GM10266 (cell line): ENCODE results near the gene ANP32D.
"Not testable (repeated sequence)": the region's sequence is repeated elsewhere in the genome, so short reads cannot be mapped to it uniquely, and the experiment has no call there.

Source experiments
- DNase-seq: peaks from one replicate; pipeline ENCODE4 v3.0.0; 2012; ENCODE audit errors: extremely low spot score
- TF ChIP-seq, protein P1 (sequence below): IDR thresholded peaks from 2 replicates; pipeline ENCODE4 v1.5.1; 2012; ENCODE audit warnings: mild to moderate bottlenecking, low read depth; ENCODE audit not compliant: control insufficient read depth, insufficient read depth; ENCODE audit errors: missing control alignments

Gene ANP32D

DNA sequence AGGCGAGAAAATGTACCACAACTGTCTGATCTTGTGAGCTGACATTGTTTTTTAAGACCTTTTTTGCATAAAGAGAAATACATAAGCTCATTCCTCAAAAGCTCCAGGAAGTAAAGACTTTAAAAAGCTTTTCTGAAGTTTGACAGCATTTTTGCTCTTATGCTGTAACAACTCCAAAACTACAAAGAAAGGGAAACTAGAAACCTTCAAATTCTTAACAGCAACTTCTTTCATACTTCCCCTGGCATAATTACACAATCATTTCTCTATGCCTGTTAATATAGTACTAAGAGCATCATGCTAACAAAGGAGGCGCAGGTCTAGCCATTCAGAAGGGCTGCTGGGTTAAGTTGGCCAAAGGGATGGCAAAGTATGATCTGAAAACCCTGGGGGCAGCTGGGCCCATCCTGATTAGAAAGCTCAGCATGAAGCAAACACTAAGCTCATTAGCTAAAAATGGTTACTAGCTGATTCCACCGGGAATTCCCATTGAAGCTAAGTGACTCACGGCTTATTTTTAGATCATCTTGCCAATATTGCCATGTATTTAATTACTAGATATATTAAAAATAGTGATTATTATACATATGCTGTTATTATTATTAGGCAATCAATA is 26.1 kb upstream of the ANP32D start:
- TF ChIP-seq, protein P1, sequence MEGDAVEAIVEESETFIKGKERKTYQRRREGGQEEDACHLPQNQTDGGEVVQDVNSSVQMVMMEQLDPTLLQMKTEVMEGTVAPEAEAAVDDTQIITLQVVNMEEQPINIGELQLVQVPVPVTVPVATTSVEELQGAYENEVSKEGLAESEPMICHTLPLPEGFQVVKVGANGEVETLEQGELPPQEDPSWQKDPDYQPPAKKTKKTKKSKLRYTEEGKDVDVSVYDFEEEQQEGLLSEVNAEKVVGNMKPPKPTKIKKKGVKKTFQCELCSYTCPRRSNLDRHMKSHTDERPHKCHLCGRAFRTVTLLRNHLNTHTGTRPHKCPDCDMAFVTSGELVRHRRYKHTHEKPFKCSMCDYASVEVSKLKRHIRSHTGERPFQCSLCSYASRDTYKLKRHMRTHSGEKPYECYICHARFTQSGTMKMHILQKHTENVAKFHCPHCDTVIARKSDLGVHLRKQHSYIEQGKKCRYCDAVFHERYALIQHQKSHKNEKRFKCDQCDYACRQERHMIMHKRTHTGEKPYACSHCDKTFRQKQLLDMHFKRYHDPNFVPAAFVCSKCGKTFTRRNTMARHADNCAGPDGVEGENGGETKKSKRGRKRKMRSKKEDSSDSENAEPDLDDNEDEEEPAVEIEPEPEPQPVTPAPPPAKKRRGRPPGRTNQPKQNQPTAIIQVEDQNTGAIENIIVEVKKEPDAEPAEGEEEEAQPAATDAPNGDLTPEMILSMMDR, result no peak
- DNase-seq, result no peak

DNA sequence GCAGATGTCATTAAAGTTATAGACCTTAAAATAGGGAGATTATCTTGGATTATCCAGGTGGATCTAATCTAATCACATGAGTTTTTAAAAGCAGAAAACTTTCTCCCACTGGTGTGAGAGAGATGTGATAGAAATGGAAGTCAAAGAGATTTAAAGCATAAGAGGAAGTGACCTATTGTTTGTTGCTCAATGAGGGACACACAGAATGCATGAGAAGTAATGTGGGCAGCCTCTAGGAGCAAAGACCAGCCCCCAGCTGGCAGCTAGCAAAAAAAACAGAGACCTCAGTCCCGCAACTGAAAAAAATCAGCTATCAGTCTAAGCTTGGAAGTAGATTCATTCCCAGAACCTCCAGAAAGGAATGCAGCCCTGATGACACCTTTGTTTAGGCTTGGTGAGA is 24.6 kb upstream of the ANP32D start:
- no peak for DNase-seq
- TF ChIP-seq, protein P1, result no peak

DNA sequence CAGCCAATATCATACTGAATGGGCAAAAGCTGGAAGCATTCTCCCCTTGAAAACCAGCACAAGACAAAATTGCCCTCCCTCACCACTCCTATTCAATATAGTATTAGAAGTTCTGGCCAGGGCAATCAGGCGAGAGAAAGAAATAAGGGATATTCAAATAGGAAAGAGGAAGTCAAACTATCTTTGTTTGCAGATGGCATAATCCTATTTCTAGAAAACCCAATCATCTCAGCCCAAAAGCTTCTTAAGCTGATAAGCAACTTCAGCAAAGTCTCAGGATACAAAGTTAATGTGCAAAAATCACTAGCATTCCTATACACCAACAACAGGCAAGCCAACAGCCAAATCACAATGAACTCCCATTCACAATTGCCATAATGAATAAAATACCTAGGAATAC is 21.0 kb upstream of the ANP32D start:
- no peak for DNase-seq
- TF ChIP-seq, protein P1, result no peak

DNA sequence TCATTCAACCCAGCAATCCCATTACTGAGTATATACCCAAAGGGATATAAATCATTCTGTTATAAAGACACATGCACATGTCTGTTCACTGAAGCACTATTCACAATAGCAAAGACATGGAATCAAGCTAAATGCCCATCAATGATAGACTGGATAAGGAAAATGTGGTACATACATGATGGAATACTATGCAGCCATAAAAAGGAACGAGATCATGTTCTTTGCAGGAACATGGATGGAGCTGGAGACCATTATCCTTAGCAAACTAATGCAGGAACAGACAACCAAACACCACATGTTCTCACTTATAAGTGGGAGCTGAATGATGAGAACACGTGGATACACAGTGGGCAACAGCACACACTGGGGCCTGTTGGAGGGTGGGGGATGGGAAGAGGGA is 19.4 kb upstream of the ANP32D start:
- not testable (repeated sequence) for DNase-seq

DNA sequence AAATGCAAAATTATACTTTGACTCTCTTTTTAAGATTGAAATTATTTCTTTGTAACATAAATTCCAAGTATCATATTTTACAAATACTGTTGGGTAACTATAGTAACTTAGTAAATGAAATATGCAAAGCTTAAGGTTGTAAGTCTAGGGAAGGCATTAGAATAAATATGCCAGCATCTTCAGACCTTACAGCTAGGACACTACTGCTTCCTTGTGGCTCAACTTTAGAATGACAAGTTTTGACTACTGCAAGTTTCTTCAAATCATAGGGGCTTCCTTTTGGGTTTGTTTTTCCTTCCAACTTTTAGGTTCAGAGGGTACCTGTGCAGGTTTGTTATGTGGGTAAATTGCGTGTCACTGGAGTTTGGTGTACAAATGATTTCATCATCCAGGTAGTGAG is 17.7 kb upstream of the ANP32D start:
- TF ChIP-seq, protein P1, result no peak
- DNase-seq, result no peak

DNA sequence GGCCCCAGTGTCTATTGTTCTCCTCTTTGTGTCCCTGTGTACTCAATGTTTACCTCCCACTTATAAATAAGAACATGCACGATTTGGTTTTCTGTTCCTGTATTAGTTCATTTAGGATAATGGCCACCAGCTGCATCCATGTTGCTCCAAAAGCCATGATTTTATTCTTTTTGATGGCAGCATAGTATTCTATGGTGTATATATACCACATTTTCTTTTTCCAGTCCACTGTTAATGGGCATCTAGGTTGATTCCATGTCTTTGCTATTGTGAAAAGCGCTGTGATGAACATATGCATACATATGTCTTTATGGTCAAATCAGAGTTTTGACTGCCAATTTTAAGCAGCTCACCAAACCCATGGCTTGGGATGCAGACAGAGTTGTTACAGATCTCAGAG is 17.2 kb upstream of the ANP32D start:
- DNase-seq, result no peak
- TF ChIP-seq, protein P1, result no peak

DNA sequence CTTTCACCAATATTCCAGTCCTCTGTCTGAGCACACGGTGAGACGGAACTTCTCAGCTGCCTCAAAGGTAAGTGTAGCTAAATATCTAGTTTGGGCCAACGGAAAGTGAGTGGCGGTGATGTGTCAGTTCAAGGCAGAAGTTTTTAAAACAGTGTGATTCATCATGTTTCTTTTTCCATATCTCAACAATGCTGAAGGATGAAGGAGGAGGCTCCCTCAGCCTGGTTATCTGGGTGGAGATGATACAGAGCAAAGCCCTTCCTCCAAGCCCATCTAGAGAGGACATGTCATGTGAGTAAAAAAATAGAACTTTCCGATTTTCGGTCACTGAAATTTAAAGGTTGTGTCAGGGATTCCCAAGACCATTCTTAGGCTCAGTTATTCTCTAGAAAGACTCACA is 13.1 kb upstream of the ANP32D start:
- TF ChIP-seq, protein P1, result no peak
- DNase-seq, result no peak

DNA sequence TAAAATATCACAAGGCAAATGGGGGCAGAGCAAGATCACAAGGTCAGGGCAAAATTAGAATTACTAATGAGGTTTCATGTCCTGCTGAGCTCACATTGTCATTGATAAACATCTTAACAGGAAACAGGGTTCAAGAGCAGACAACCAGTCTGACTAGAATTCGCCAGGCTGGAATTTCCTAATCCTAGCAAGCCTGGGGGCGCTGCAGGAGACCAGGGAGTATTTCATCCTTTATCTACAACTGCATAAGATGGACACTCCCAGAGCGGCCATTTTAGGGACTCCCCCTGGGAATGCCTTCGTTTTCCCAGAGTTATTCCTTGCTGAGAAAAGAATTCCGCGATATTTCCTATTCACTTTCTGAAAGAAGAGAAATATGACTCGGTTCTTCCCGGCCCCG is 3.3 kb upstream of the ANP32D start:
- not testable (repeated sequence) for DNase-seq
